A549 treated with AZD9567 at 1 μM for 4 hours (cell line): ENCODE results near the gene MYBBP1A. TPM values are rescaled to one million over a fixed set of nuclear protein-coding genes. Genes with fewer than 3 reads are reported as not detected.

Source experiments
- total RNA-seq: library from RNA; stranded (reverse); fragments of 200-300 nt; extraction: Qiagen RNA extraction; gene quantifications from 5 replicates; pipeline ENCODE4 v1.2.3, GENCODE V29; 2022; ENCODE audit not compliant: insufficient read depth

MYBBP1A gene, protein sequence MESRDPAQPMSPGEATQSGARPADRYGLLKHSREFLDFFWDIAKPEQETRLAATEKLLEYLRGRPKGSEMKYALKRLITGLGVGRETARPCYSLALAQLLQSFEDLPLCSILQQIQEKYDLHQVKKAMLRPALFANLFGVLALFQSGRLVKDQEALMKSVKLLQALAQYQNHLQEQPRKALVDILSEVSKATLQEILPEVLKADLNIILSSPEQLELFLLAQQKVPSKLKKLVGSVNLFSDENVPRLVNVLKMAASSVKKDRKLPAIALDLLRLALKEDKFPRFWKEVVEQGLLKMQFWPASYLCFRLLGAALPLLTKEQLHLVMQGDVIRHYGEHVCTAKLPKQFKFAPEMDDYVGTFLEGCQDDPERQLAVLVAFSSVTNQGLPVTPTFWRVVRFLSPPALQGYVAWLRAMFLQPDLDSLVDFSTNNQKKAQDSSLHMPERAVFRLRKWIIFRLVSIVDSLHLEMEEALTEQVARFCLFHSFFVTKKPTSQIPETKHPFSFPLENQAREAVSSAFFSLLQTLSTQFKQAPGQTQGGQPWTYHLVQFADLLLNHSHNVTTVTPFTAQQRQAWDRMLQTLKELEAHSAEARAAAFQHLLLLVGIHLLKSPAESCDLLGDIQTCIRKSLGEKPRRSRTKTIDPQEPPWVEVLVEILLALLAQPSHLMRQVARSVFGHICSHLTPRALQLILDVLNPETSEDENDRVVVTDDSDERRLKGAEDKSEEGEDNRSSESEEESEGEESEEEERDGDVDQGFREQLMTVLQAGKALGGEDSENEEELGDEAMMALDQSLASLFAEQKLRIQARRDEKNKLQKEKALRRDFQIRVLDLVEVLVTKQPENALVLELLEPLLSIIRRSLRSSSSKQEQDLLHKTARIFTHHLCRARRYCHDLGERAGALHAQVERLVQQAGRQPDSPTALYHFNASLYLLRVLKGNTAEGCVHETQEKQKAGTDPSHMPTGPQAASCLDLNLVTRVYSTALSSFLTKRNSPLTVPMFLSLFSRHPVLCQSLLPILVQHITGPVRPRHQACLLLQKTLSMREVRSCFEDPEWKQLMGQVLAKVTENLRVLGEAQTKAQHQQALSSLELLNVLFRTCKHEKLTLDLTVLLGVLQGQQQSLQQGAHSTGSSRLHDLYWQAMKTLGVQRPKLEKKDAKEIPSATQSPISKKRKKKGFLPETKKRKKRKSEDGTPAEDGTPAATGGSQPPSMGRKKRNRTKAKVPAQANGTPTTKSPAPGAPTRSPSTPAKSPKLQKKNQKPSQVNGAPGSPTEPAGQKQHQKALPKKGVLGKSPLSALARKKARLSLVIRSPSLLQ (N-terminal part only)
- 81.1 to 113 TPM (median 101 TPM) in 5 replicates for total RNA-seq

GRCh38 chr17:4554997-4555799 lies at the start of gene MYBBP1A:
Gene MYBBP1A (minus strand): TSS chr17:4555384. CDS start chr17:4555324, 60 bp downstream.

GRCh38 chr17:4584101-4584916 lies 29.1 kb upstream of the MYBBP1A start, which contains the start of gene SMTNL2:
Gene SMTNL2 (plus strand): TSS chr17:4584529. CDS start chr17:4584606, 77 bp downstream.

GRCh38 chr17:4560421-4560820 lies 5.2 kb upstream of the MYBBP1A start, which contains the start of gene GGT6:
Gene GGT6 (minus strand): TSS chr17:4560577. CDS start chr17:4560521, 56 bp downstream.

DNA sequence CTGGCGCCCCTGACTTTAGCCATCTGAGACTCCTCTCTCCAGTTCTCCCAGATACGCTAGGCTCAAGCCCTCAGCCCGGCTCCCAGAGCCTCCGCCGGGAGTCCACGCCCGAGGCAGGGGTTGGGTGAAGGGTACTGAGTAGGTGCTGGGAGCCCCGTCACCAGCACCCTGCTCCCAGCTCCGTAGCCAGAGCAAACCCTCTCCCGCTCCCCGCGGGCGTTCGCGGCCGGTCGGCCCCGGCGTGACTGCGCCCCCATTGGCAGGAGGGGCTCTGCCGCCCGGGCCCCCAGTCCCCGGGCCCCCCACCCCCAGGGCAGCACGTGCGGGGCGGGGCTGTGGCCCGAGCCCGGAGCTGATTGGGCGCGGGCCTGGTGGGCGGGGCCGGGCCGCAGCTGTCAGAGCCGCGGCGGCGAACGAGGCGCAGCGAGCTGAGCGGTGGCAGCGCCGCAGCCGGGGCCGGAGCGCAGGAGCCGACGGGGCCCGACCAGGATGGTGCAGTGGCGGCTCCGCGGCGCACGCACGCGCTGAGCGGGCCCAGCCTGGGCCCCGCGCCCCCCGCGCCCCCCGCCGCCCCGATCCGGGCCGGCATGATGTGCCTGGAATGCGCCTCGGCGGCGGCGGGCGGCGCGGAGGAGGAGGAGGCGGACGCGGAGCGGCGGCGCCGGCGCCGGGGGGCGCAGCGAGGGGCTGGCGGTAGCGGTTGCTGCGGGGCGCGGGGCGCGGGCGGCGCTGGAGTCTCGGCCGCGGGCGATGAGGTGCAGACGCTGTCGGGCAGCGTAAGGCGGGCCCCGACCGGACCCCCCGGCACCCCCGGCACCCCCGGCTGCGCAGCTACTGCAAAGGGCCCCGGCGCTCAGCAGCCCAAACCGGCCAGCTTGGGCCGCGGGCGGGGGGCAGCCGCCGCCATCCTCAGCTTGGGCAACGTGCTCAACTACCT lies 56.5 kb downstream of the MYBBP1A start, which contains the start of gene SPNS2:
TSS of gene SPNS2 (plus strand) at position 421 of the 937 bp plus-strand sequence. CDS start at position 588, 167 bp downstream.

Other genes starting within 250 kb of the MYBBP1A start
- gene UBE2G1, start 188.7 kb downstream of the MYBBP1A start, total RNA-seq: 78.4 to 85.3 TPM (median 83.8 TPM) in 5 replicates
- gene SPNS3, start 121.4 kb downstream of the MYBBP1A start, total RNA-seq: 0.06 TPM in 1 of 5 replicates, not detected in the others
- gene SPNS2, start 56.5 kb downstream of the MYBBP1A start, total RNA-seq: 3.8 to 12.9 TPM (median 10.5 TPM) in 5 replicates
- gene GGT6, start 5.2 kb upstream of the MYBBP1A start, total RNA-seq: not detected in 5 replicates
- gene SMTNL2, start 29.1 kb upstream of the MYBBP1A start, total RNA-seq: 0.25 to 0.81 TPM (median 0.39 TPM) in 4 of 5 replicates, not detected in the other
- gene ALOX15, start 86.3 kb upstream of the MYBBP1A start, total RNA-seq: 0.08 to 0.19 TPM (median 0.13 TPM) in 4 of 5 replicates, not detected in the other
- gene PELP1, start 148.8 kb upstream of the MYBBP1A start, total RNA-seq: 66.9 to 82.2 TPM (median 76.2 TPM) in 5 replicates
- gene ARRB2, start 155.2 kb upstream of the MYBBP1A start, total RNA-seq: 37.0 to 64.2 TPM (median 54.1 TPM) in 5 replicates
- gene MED11, start 176.0 kb upstream of the MYBBP1A start, total RNA-seq: 41.9 to 56.7 TPM (median 44.4 TPM) in 5 replicates
- gene ZMYND15, start 184.4 kb upstream of the MYBBP1A start, total RNA-seq: 0.38 to 0.73 TPM (median 0.53 TPM) in 4 of 5 replicates, not detected in the other
- gene CXCL16, start 184.5 kb upstream of the MYBBP1A start, total RNA-seq: 10.4 to 19.0 TPM (median 15.7 TPM) in 5 replicates
- gene TM4SF5, start 216.5 kb upstream of the MYBBP1A start, total RNA-seq: 0.58 to 0.88 TPM (median 0.65 TPM) in 4 of 5 replicates, not detected in the other
- gene VMO1, start 231.0 kb upstream of the MYBBP1A start, total RNA-seq: 0.85 to 1.4 TPM (median 0.92 TPM) in 4 of 5 replicates, not detected in the other
- 0.13 TPM in 1 of 5 replicates, not detected in the others for gene GLTPD2, start 233.6 kb upstream of the MYBBP1A start, total RNA-seq
- gene PSMB6, start 240.8 kb upstream of the MYBBP1A start, total RNA-seq: 404 to 505 TPM (median 496 TPM) in 5 replicates